HG03439 (cell line): ENCODE data around the gene BATF.

ENCODE experiments used
- ATAC-seq: cut with Tn5 transposase; IDR thresholded peaks from one replicate; pipeline ENCODE4 v1.9.1; 2021; ENCODE audit warnings: mild to moderate bottlenecking, moderate library complexity; ENCODE audit not compliant: unreplicated experiment

Gene BATF

GRCh38 chr14:75499084-75499875, 23.0 kb upstream of the BATF start:
- ATAC-seq, result no peak

GRCh38 chr14:75501080-75501479, 21.2 kb upstream of the BATF start:
- no peak for ATAC-seq

- no peak for ATAC-seq
Measured at GRCh38 chr14:75504411-75504810, 17.9 kb upstream of the BATF start.

- no peak for ATAC-seq
Measured at GRCh38 chr14:75506930-75507329, 15.3 kb upstream of the BATF start.

- no peak for ATAC-seq
Measured at GRCh38 chr14:75510547-75510946, 11.7 kb upstream of the BATF start.

GRCh38 chr14:75511201-75511600, 11.1 kb upstream of the BATF start:
- no peak for ATAC-seq

- ATAC-seq, result peak; percentile 28
Measured at GRCh38 chr14:75513911-75514672, 8.2 kb upstream of the BATF start.

GRCh38 chr14:75514673-75515628, 7.3 kb upstream of the BATF start:
- ATAC-seq, result peak; percentile 44

GRCh38 chr14:75515629-75515996, 6.7 kb upstream of the BATF start:
- peak; percentile 18 for ATAC-seq

GRCh38 chr14:75518625-75519024, 3.6 kb upstream of the BATF start:
- ATAC-seq, result no peak

- ATAC-seq, result no peak
Measured at GRCh38 chr14:75519394-75519793, 2.9 kb upstream of the BATF start.

- ATAC-seq, result no peak
Measured at GRCh38 chr14:75519826-75520728, 2.2 kb upstream of the BATF start.

- ATAC-seq, result no peak
Measured at GRCh38 chr14:75520852-75521251, 1.4 kb upstream of the BATF start.

- ATAC-seq, result peak; percentile 8
Measured at GRCh38 chr14:75521415-75522199, 662 bp upstream of the BATF start.

GRCh38 chr14:75522983-75523318, 682 bp downstream of the BATF start:
- ATAC-seq, result no peak

GRCh38 chr14:75523771-75524171, 1.5 kb downstream of the BATF start:
- no peak for ATAC-seq

GRCh38 chr14:75525969-75526368, 3.7 kb downstream of the BATF start:
- ATAC-seq, result no peak

- no peak for ATAC-seq
Measured at GRCh38 chr14:75527449-75528163, 5.3 kb downstream of the BATF start.

GRCh38 chr14:75531256-75531655, 9.0 kb downstream of the BATF start:
- no peak for ATAC-seq
